Sigmoid colon (tissue), 7 donors: Measurements from ENCODE around the gene ARHGAP6. TPM values are rescaled to one million over a fixed set of nuclear protein-coding genes. Genes with fewer than 3 reads are reported as not detected.

ENCODE experiments used
- DNase-seq: peaks from one replicate; pipeline ENCODE4 v3.0.0-alpha.2; 2019
- H3K27ac ChIP-seq, 4 donors: fragments of 200-600 bp; sonication (generic); one replicate each; pipeline ENCODE4 v1.5.1; 2016 to 2019; ENCODE audit warnings: mild to moderate bottlenecking in 1 of 4
- H3K27me3 ChIP-seq, 3 donors: fragments of 200-600 bp; sonication (generic); one replicate each; pipeline ENCODE4 v1.5.1; 2019; ENCODE audit warnings: mild to moderate bottlenecking in 1 of 3
- H3K36me3 ChIP-seq, 4 donors: fragments of 200-600 bp; sonication (generic); one replicate each; pipeline ENCODE4 v1.5.1; 2016 to 2019
- H3K4me1 ChIP-seq, 4 donors: fragments of 200-600 bp; sonication (generic); one replicate each; pipeline ENCODE4 v1.5.1; 2017 to 2019
- H3K4me3 ChIP-seq, 4 donors: fragments of 200-600 bp; sonication (generic); one replicate each; pipeline ENCODE4 v1.5.1; 2017 to 2019; ENCODE audit warnings: mild to moderate bottlenecking in 2 of 4, moderate library complexity in 1 of 4
- H3K9me3 ChIP-seq, 4 donors: fragments of 200-600 bp in 3 of 4; sonication (generic) in 3 of 4; one replicate each; pipeline versions ENCODE4 v1.5.1 to v1.6.1; 2013 to 2019
- CTCF ChIP-seq, 4 experiments: fragments of 450-650 bp in 3 of 4; fragments of 200-600 bp in 1 of 4; IDR thresholded peaks; one replicate each; pipeline ENCODE4 v1.5.1; 2016 to 2019; ENCODE audit warnings: antibody characterized with exemption in 4 of 4, mild to moderate bottlenecking in 3 of 4, moderate library complexity in 2 of 4
- EP300 ChIP-seq, 4 donors: sonication (generic); formaldehyde crosslinking; IDR thresholded peaks; one replicate each; pipeline ENCODE4 v1.6.1; 2017; ENCODE audit warnings: antibody characterized with exemption in 4 of 4
- POLR2A ChIP-seq, 2 donors: fragments of 450-650 bp; IDR thresholded peaks; one replicate each; pipeline ENCODE4 v1.6.1; 2016; ENCODE audit warnings: antibody characterized with exemption in 2 of 2, mild to moderate bottlenecking in 2 of 2, moderate library complexity in 2 of 2
- POLR2AphosphoS5 ChIP-seq, 4 donors: sonication (generic); formaldehyde crosslinking; IDR thresholded peaks; one replicate each; pipeline ENCODE4 v1.6.1; 2017; ENCODE audit warnings: antibody characterized with exemption in 4 of 4
- WGBS, 2 donors: extraction: QIAGEN DNeasy Blood & Tissue Kit; methylation state at CpG; one replicate each; pipeline ENCODE4 v1.1.7; 2013; 5-methylcytosine and 5-hydroxymethylcytosine counted together
- intact Hi-C: fragments of 100-400 bp; cut with DNase I; formaldehyde crosslinking; loops from one replicate; pipeline ENCODE4 v1.15.1; 2023
- polyA plus RNA-seq, 3 donors: library from polyadenylated mRNA; stranded (reverse); fragments of 200-250 nt; gene quantifications; one replicate each; pipeline ENCODE4 v1.2.3, GENCODE V29; 2013
- total RNA-seq, 4 donors: library from RNA; depleted of rRNA; stranded (reverse); fragments of >200 nt; gene quantifications; one replicate each; pipeline ENCODE4 v1.1.0, GENCODE V29; 2016
- donor health status: healthy with polysubstance abuse.
- donor health status: Bipolar disorder and iron deficiency.
- donor health status: healthy.

The ARHGAP6 gene
- total and polyA plus RNA-seq, 7 donors, result 1.4 to 47.6 (median 36.2) TPM

GRCh38 chrX:11427453-11428071 is 238.2 kb downstream of the ARHGAP6 start:
- peaks cover 0 to 34% (median 14%) of the 10 kb centered on the region in 4 donors for H3K4me1 ChIP-seq
- DNase-seq, result peak; percentile 82
- TF ChIP-seq POLR2AphosphoS5 (IDR thresholded peaks at IDR 0.05), result peak in 1 of 4 donors; percentile 35
- TF ChIP-seq CTCF (IDR thresholded peaks at IDR 0.05), result peak in 3 of 4 experiments; percentile 18 to 45 (median 26)
- TF ChIP-seq EP300 (IDR thresholded peaks at IDR 0.05), result no peak
- no peaks in the 10 kb centered on the region for H3K36me3 ChIP-seq
- no peaks in the 10 kb centered on the region for H3K9me3 ChIP-seq
- H3K27ac ChIP-seq, result peak overlapping the region; percentile 79 to 86 (median 82)
- WGBS, 2 donors, result 1 to 6% methylated on average over 54 to 55 of the region's 57 CpGs
- peak overlapping the region; percentile 48 to 61 (median 56) for H3K4me3 ChIP-seq
- intact Hi-C loops, result loop anchor here (5.0 kb wide), 1 partner anchor 280 kb away; no protein-coding TSS in a partner anchor
- no peaks in the 10 kb centered on the region for H3K27me3 ChIP-seq

GRCh38 chrX:11426712-11427452 is 238.8 kb downstream of the ARHGAP6 start:
- TF ChIP-seq POLR2AphosphoS5 (IDR thresholded peaks at IDR 0.05) (peak in 1 of 4 donors; percentile 1), POLR2A (IDR thresholded peaks at IDR 0.05) (no peak)
- DNase-seq, result peak; percentile 72
- WGBS, 2 donors, result 31 to 64% methylated on average over 25 of the region's 25 CpGs
- H3K9me3 ChIP-seq, result no peaks in the 10 kb centered on the region
- H3K27me3 ChIP-seq, result no peaks in the 10 kb centered on the region
- no peaks in the 10 kb centered on the region for H3K36me3 ChIP-seq
- intact Hi-C loops, result loop anchor here (5.0 kb wide), 1 partner anchor 280 kb away; no protein-coding TSS in a partner anchor
- H3K27ac ChIP-seq, result peak overlapping the region; percentile 79 to 86 (median 82)
- peak overlapping the region; percentile 48 to 61 (median 56) for H3K4me3 ChIP-seq
- peaks cover 0 to 33% (median 12%) of the 10 kb centered on the region in 4 donors for H3K4me1 ChIP-seq

- peaks cover 0 to 45% (median 9%) of the 10 kb centered on the region in 4 donors for H3K4me1 ChIP-seq
- no peak for DNase-seq
- peak overlapping the region; percentile 50 to 86 (median 66) for H3K27ac ChIP-seq
- no peaks in the 10 kb centered on the region for H3K27me3 ChIP-seq
- intact Hi-C loops, result loop anchor here (5.0 kb wide), 1 partner anchor 278 kb away; no protein-coding TSS in a partner anchor
- TF ChIP-seq POLR2A (IDR thresholded peaks at IDR 0.05), result no peak
- no peak for TF ChIP-seq POLR2AphosphoS5 (IDR thresholded peaks at IDR 0.05)
- TF ChIP-seq EP300 (IDR thresholded peaks at IDR 0.05), result no peak
- TF ChIP-seq CTCF (IDR thresholded peaks at IDR 0.05), result no peak
- WGBS, 2 donors, result 71 to 83% methylated on average over 7 of the region's 7 CpGs
- no peaks in the 10 kb centered on the region for H3K36me3 ChIP-seq
- peak overlapping the region in 2 of 4 donors; percentile 58 to 61 for H3K4me3 ChIP-seq
- H3K9me3 ChIP-seq, result no peaks in the 10 kb centered on the region
Observed at GRCh38 chrX:11424903-11425674, 240.6 kb downstream of the ARHGAP6 start.

- Histone ChIP-seq H3K9me3 (no peaks in the 10 kb centered on the region), H3K4me3 (no peak overlapping the region), H3K27me3 (no peaks in the 10 kb centered on the region), H3K27ac (peak overlapping the region; percentile 50 to 86 (median 72)), H3K4me1 (peaks cover 0 to 38% (median 2%) of the 10 kb centered on the region in 4 donors), H3K36me3 (no peaks in the 10 kb centered on the region)
- intact Hi-C loops, result no loop called here
- TF ChIP-seq POLR2A (IDR thresholded peaks at IDR 0.05) (no peak), EP300 (IDR thresholded peaks at IDR 0.05) (no peak), POLR2AphosphoS5 (IDR thresholded peaks at IDR 0.05) (no peak), CTCF (IDR thresholded peaks at IDR 0.05) (no peak)
- DNase-seq, result no peak
- 80 to 86% methylated on average over 3 of the region's 3 CpGs for WGBS, 2 donors
Observed at GRCh38 chrX:11423949-11424348, 241.8 kb downstream of the ARHGAP6 start.
